GM21360 (cell line): ENCODE results near the gene INTS1.
"Not testable (repeated sequence)": the region's sequence is repeated elsewhere in the genome, so short reads cannot be mapped to it uniquely, and the experiment has no call there.

Experiments
- ATAC-seq: cut with Tn5 transposase; IDR thresholded peaks from one replicate; pipeline ENCODE4 v1.9.1; 2021; ENCODE audit warnings: mild to moderate bottlenecking, moderate library complexity; ENCODE audit not compliant: unreplicated experiment

Gene INTS1

DNA sequence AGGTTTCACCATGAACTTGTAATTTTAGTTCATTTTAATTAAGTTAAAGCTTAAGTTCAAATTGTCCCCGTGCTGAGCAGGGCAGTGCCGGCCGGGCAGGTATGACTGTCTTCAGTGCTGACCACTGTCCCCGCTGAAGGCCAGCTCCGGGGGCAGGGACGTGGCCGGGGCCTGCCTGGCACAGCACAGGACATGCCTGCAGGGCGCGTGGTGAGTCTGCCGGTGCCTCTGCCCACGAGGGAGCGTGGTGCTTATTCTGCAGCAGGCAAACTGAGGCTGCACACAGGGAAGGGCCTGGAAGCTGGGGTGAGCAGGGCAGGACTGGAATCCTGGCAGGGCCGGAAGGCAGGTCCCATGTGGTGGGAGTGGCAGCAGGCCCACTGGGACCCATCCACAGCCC, 54.7 kb downstream of the INTS1 start:
- ATAC-seq, result no peak

GRCh38 chr7:1448958-1449357, 55.2 kb downstream of the INTS1 start:
- no peak for ATAC-seq

- ATAC-seq, result no peak
Observed at GRCh38 chr7:1447551-1448244, 56.5 kb downstream of the INTS1 start.

DNA sequence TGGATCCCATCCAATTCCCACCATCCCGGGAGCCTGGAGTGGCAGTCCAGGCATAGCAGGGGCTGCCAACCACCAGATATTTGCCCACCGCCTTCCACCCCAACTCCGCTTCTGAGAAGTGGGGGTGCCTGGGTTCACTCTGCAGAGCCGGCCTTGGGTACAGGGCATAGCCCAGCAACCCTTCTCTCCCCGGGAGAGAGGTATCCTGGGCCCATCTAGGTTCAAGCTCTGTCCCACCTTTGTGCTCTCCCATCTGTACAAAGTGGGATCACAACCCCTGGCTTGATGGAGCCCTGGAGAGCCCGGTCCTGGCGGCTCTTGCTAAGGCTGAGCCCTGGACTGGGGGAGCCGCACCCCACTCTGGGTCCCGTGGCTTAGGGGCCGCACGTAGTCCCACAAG, 57.1 kb downstream of the INTS1 start:
- no peak for ATAC-seq

DNA sequence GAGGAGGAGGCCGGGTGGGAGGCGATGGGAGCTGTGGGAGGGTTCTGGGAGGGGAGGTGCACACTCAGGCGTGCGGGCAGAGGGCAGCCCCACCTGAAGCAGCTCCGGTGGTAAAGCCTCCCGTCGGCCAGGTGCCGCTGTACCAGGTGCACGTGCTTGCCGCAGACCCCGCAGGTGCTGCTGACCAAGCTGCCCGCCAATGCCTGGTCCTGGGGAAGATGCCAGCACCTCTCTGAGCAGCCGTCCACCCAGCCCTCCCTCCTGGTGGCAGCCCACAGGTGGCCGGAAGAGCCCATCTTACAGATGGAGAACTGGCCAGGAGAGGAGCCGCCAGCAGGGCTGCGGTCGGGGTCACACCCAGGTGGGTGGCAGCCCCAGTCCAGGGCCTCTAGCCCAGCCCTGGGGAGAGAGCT, 57.6 kb downstream of the INTS1 start:
- no peak for ATAC-seq

DNA sequence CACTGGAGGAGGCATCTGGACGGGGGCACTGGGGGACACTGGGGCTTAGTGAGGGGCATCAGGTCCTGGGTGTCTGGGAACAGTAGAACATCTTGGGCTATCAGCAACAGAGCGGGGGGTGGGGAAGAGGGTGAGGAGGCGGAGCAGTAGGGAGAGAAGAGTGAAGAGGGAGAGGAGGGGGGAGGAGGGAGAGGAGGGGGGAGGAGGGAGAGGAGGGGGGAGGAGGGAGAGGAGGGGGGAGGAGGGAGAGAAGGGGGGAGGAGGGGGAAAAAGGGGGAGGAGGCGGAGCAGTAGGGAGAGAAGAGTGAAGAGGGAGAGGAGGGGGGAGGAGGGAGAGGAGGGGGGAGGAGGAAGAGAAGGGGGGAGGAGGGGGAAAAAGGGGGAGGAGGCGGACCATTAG, 58.2 kb downstream of the INTS1 start:
- not testable (repeated sequence) for ATAC-seq

GRCh38 chr7:1445341-1445740, 58.8 kb downstream of the INTS1 start:
- no peak for ATAC-seq

DNA sequence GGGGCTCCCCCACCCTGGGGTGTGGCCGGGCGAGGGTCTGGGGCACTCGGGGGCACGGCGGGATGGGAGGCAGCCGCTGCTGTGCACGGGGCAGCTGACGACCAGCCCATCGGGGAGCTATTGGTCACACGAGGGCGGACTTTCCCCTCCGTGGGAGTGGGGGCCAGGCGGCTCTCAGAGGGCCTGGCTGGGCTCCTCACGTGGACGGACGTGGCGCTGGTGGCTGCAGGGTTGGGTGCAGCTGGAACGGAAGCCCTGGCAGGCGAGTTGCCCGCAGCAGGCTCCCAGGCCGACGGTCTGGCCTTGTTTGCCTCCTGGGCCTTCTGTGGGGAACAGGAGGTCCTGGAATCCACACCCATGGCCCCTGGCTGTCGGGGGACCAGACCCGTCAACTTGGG, 59.3 kb downstream of the INTS1 start:
- ATAC-seq, result no peak

- no peak for ATAC-seq
Observed at GRCh38 chr7:1444214-1444924, 59.8 kb downstream of the INTS1 start.

- not testable (repeated sequence) for ATAC-seq
Observed at GRCh38 chr7:1443587-1444200, 60.5 kb downstream of the INTS1 start.

GRCh38 chr7:1442355-1443124, 61.6 kb downstream of the INTS1 start:
- no peak for ATAC-seq

GRCh38 chr7:1441615-1442354, 62.4 kb downstream of the INTS1 start:
- ATAC-seq, result no peak

DNA sequence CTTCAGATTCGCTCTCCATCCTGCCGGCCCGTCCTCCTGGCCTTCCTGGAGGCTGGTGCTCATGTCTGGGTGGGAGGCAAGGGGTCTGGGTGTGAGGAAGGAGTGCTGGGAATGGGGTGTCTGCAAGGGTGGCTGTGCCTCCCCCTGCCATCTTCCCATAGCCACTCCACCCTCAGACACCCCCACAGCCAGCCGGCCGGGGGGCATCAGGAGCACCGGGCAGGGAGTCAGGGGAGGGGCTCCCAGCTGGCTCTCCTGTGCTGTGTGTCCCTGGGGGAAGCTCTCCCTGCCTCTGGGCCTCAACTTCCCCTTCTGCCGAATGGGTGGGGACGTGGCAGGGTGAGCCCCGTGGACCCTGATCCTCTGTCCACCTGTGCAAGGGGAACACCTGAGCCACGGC, 63.6 kb downstream of the INTS1 start:
- ATAC-seq, result no peak

DNA sequence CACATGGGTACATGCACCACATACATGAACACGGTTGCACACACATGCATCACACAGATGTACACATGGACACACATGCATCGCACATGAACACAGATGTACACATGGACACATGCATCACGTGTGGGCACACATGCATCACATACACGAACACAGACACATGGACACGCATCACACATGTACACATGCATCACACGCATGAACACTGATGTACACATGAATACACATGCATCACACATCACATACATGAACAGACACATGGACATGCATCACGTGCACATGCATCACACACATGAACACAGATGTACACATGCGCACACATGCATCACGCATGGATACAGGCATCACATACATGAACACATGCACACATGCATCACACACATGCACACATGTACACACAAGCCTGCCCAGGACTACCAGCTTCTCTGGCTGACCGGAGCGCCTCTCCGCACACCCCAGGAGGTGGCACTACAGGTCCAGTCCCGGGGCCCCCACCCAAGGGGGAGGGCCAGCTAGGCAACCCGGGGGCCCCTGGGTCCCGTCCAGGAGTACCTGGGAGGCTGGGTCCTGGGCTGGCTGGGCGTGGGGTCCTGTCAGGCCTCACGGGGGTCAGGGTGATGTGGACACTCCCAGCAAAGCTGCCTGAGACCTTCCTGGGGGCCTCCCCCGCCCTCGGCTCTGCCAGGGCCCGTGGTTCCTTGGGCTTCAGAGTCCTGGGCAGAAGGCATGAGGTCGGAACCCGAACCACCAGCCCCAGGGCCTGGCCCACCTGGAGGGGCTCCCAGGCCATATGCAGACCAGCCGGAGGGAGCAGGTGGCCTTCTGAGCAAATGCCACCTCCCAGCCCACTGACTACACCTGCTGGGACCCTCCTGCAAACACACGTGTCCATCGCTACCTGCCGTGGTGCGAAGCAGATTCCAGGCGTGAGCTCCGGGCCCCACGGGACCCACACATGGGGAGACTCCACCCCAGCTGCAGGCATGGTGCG, 64.5 kb downstream of the INTS1 start:
- no peak for ATAC-seq

DNA sequence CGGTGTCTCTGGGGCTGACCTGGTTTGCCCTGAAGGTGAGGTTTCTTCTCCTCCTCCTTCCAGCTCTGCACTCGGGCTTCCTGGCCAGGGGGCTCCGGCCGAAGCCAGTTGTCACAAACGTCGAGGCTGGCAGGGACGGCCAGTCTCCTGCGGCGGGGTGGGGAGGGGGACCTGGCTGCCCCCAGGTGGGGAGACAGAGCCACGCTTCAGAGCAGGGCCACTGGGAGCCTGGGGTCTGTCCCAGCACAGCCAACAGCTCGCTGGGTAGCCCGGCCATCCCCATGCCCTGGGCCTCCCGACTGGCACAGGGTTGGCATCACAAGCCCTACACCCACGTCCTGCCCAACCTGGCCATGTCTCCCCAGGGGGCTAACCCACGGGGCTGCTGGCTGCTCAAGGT, 65.4 kb downstream of the INTS1 start:
- no peak for ATAC-seq

GRCh38 chr7:1438208-1438607, 66.0 kb downstream of the INTS1 start:
- ATAC-seq, result no peak

DNA sequence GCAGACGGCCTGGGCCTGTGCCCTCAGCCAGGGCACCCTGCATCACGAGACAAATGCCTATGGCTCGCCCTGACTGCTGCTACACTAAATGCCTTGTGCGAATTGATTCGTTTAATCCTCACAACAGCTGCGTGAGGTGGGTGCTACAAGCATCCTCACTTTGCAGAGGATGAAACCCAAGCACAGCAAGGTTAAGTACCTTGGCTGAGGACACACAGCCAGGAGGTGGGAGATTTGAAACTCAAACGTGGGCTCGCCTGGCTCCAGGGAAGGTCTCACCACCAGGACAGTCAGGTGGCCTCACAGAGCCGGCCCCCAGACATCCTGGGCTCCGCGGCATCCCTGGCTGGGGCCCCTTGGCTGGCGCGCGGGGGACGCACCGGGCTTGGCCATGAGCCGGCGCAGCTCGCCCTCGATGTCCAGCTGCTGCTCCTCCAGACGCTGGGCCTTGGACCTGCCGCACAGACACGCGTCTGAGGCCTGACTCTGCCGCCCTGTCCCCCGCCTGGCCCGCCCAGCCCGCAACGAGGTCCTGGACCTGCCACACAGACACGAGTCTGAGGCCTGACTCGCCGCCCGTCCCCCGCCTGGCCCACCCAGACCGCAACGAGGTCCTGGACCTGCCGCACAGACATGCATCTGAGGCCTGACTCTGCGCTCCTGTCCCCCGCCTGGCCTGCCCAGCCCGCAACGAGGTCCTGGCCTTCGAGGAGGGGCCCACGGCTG, 66.9 kb downstream of the INTS1 start:
- no peak for ATAC-seq

DNA sequence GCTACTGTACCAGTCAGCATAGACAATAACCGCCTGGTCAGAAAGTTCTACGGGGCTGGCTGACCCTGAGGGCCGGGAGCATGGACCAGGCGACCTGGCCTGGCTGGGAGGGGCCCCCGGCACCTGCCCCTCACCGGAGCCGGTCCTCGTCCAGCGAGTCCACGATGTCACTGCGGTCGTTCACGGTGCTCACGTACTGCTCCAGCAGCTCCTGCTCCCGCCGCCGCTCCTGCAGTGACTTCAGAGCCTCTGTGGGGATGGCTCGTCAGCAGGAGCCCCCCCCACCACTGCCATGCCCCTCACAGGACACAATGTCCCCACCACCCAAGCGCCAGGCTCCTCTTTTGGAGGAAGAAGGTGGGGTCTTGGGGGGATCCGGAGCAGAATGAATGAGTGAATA, 67.6 kb downstream of the INTS1 start:
- no peak for ATAC-seq
